ENCODE measurements around the gene RBMS1.

Gene RBMS1

GRCh38 chr2:160465406-160465805, 28.2 kb downstream of the RBMS1 start:
- no peak overlapping the region for H3K9ac ChIP-seq (ENCODE audit: low read depth, low read length)
- H3K4me1 ChIP-seq (ENCODE audit: insufficient read depth, low read length): no peaks in the 10 kb centered on the region
- no peak overlapping the region for H3K27ac ChIP-seq (ENCODE audit: low read length)
- no peaks in the 10 kb centered on the region for H3K9me3 ChIP-seq (ENCODE audit: insufficient read depth, low read depth, low read length)
- H3K27me3 ChIP-seq (ENCODE audit: insufficient read depth, low read length): no peaks in the 10 kb centered on the region
- no peak overlapping the region for H3K4me3 ChIP-seq (ENCODE audit: low read length)
- H3K36me3 ChIP-seq (ENCODE audit: insufficient read depth, low read depth, low read length): no peaks in the 10 kb centered on the region

DNA sequence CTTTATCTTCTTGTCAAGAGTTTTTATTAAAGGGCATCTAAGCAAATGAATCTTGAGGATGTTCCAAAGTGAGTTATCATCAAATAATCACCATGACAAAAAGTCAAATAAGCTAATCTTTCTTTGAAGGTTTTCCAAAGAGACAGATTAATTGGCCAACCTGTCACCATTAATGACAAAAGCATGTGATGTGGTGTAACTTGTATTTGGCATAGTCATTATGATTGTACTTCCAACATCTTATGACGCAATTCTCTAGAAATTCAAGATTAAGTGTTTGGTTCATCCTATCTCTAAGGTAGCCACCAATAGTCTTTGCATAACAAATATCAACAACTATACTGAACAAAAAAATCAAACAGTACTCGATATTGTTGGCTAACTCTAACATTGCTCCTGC, 28.6 kb downstream of the RBMS1 start:
- Histone ChIP-seq H3K27me3 (ENCODE audit: insufficient read depth, low read length) (no peaks in the 10 kb centered on the region), H3K4me1 (ENCODE audit: insufficient read depth, low read length) (no peaks in the 10 kb centered on the region), H3K27ac (ENCODE audit: low read length) (no peak overlapping the region), H3K9ac (ENCODE audit: low read depth, low read length) (no peak overlapping the region), H3K36me3 (ENCODE audit: insufficient read depth, low read depth, low read length) (no peaks in the 10 kb centered on the region), H3K9me3 (ENCODE audit: insufficient read depth, low read depth, low read length) (no peaks in the 10 kb centered on the region), H3K4me3 (ENCODE audit: low read length) (no peak overlapping the region)

DNA sequence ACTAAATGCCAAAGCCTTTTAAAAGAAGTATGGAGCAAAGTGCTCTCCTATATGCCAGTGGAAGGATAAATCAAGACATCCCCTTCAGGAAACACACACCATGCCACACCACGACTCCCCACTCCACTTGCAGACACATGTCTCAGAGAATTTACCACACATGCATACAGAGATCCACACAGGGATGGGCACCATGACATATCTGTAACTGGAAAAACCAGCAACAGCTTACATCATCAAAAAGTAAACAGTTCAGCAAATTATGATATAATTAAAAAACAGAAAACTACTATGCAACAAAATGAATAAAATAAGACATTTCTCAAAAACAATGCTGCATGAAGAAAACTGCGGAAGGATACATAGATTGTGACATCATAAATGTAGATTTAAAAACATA, 29.6 kb downstream of the RBMS1 start:
- Histone ChIP-seq H3K4me1 (ENCODE audit: insufficient read depth, low read length) (no peaks in the 10 kb centered on the region), H3K27ac (ENCODE audit: low read length) (no peak overlapping the region), H3K9me3 (ENCODE audit: insufficient read depth, low read depth, low read length) (no peaks in the 10 kb centered on the region), H3K4me3 (ENCODE audit: low read length) (no peak overlapping the region), H3K9ac (ENCODE audit: low read depth, low read length) (no peak overlapping the region), H3K36me3 (ENCODE audit: insufficient read depth, low read depth, low read length) (no peaks in the 10 kb centered on the region), H3K27me3 (ENCODE audit: insufficient read depth, low read length) (no peaks in the 10 kb centered on the region)

DNA sequence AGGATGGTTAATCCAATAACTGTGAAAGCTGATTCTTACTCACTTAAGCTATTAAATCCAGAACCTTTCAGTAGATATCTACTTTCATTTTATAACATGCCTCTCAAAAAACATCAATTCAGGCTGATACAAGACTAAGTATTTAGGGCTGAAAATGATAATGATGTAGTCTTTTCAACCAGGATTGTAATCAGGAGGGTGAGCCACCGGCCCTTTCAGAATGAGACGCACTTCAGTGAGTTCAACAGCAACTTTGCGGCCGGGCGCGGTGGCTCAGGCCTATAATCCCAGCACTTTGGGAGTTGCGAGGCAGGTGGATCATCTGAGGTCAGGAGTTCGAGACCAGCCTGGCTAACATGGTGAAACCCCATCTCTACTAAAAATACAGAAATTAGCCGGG, 30.4 kb downstream of the RBMS1 start:
- Histone ChIP-seq H3K36me3 (ENCODE audit: insufficient read depth, low read depth, low read length) (no peaks in the 10 kb centered on the region), H3K9ac (ENCODE audit: low read depth, low read length) (no peak overlapping the region), H3K9me3 (ENCODE audit: insufficient read depth, low read depth, low read length) (no peaks in the 10 kb centered on the region), H3K27me3 (ENCODE audit: insufficient read depth, low read length) (no peaks in the 10 kb centered on the region), H3K4me3 (ENCODE audit: low read length) (no peak overlapping the region), H3K27ac (ENCODE audit: low read length) (no peak overlapping the region), H3K4me1 (ENCODE audit: insufficient read depth, low read length) (no peaks in the 10 kb centered on the region)

DNA sequence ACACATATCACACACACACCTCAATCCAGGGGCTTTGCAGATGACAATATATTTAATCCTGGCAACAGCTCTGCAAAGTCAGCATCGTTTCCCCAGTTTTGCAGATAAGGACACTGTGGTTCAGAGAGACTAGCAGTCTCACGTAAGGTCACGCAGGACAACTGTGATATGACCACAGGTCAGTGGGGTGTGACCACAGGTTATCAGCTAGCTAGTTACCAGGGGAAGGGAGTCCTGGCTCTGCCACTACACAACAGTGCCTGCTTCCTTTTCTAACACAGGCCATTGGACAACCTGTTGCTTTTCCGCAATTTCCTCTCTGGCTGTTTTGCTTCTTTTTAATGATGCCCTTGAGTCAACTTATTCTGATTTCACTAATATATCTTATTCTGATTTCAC, 33.3 kb downstream of the RBMS1 start:
- peak overlapping the region; percentile 19 for H3K27ac ChIP-seq (ENCODE audit: low read length)
- no peak overlapping the region for H3K9ac ChIP-seq (ENCODE audit: low read depth, low read length)
- no peaks in the 10 kb centered on the region for H3K27me3 ChIP-seq (ENCODE audit: insufficient read depth, low read length)
- no peak overlapping the region for H3K4me3 ChIP-seq (ENCODE audit: low read length)
- H3K36me3 ChIP-seq (ENCODE audit: insufficient read depth, low read depth, low read length): no peaks in the 10 kb centered on the region
- H3K9me3 ChIP-seq (ENCODE audit: insufficient read depth, low read depth, low read length): no peaks in the 10 kb centered on the region
- no peaks in the 10 kb centered on the region for H3K4me1 ChIP-seq (ENCODE audit: insufficient read depth, low read length)

DNA sequence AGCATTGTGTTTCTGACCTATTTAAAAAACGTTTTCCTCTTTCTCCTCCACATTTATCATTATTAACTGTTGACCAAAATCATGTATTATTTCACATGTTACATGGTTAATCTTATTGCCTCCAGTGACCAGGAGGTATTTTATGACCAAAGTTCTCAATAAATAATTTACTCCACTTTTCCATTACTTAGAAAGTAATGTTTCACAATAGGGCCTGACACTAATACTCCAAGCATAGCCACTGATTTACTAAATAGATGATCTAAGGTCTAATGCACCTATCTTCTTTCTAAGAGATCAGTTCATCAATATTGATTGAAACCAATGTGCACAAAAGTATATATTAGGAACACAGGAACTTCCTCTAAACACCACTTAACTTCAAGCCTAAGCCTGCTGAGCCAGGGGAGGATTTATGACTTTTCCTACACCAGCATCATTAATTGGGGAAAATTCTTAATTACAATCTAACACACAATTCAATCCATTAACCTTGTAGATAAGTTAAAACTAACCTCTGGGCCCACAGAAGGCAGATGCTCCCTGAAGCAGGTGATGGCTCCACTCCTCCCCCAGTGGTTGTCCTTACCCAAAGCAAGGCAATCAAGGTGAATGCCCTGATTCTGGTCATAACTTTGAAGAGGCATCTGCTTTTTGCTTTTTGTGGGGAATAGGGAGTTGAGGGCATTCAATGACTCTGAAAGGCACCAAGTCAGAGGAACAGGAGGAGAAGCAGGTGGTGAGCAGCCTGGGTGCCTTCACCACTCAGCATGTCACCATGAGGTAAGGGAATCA, 33.9 kb downstream of the RBMS1 start:
- Histone ChIP-seq H3K9me3 (ENCODE audit: insufficient read depth, low read depth, low read length) (no peaks in the 10 kb centered on the region), H3K27me3 (ENCODE audit: insufficient read depth, low read length) (no peaks in the 10 kb centered on the region), H3K27ac (ENCODE audit: low read length) (peak overlapping the region; percentile 19), H3K9ac (ENCODE audit: low read depth, low read length) (no peak overlapping the region), H3K4me3 (ENCODE audit: low read length) (no peak overlapping the region), H3K36me3 (ENCODE audit: insufficient read depth, low read depth, low read length) (no peaks in the 10 kb centered on the region), H3K4me1 (ENCODE audit: insufficient read depth, low read length) (no peaks in the 10 kb centered on the region)

DNA sequence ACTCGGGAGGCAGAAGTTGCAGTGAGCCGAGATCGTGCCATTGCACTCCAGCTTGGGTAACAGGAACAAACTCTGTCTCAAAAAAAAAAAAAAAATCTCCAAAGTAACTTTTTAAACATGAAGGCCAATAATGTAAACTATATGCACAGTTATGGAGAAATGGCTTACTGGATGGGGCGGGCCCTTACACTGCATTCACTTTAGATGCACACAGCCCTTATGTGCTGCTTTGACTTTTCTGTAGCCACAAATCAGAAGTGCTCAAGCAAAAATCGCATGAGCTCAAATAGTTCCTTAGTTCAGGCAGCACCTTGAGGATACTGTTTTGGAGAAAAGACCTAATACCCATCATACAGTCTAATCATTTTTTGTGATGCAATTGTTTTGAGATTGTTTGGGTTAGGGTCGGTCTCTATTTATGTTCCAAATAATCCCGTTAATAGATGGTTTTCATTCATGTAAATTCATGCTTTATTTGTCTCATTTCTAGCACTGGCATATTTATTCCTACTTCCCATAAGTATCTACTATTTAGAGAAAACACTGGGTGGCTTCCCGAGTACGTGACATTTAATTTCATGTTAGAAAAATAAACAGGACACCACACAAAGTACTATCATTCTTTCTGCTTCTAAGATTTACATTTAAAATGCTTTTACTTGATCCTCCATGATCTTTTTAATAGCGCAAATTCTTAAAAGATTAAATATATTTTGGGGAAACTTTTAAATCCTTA, 34.7 kb downstream of the RBMS1 start:
- Histone ChIP-seq H3K27ac (ENCODE audit: low read length) (no peak overlapping the region), H3K4me3 (ENCODE audit: low read length) (no peak overlapping the region), H3K4me1 (ENCODE audit: insufficient read depth, low read length) (no peaks in the 10 kb centered on the region), H3K9ac (ENCODE audit: low read depth, low read length) (no peak overlapping the region), H3K27me3 (ENCODE audit: insufficient read depth, low read length) (no peaks in the 10 kb centered on the region), H3K36me3 (ENCODE audit: insufficient read depth, low read depth, low read length) (no peaks in the 10 kb centered on the region), H3K9me3 (ENCODE audit: insufficient read depth, low read depth, low read length) (no peaks in the 10 kb centered on the region)

DNA sequence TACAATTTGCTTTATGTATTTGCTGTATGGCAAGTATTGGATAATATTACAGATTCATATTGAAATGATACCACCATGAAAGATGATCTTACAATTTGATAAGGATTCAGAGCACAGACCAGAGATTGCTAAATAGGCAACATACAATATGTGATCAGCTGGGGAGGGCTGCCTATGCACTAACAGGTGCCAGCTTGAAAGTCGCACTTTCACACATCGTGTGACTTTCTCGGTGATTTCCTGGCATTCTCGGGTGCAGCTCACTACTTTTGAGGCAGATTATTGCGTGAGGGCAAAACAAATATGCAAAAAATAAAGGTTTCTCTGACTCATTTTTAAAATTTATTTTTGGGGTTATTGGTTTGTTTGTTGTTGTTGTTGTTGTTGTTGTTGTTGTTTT, 36.0 kb downstream of the RBMS1 start:
- H3K4me1 ChIP-seq (ENCODE audit: insufficient read depth, low read length): no peaks in the 10 kb centered on the region
- H3K4me3 ChIP-seq (ENCODE audit: low read length): no peak overlapping the region
- no peak overlapping the region for H3K27ac ChIP-seq (ENCODE audit: low read length)
- no peaks in the 10 kb centered on the region for H3K36me3 ChIP-seq (ENCODE audit: insufficient read depth, low read depth, low read length)
- H3K9ac ChIP-seq (ENCODE audit: low read depth, low read length): no peak overlapping the region
- H3K9me3 ChIP-seq (ENCODE audit: insufficient read depth, low read depth, low read length): no peaks in the 10 kb centered on the region
- H3K27me3 ChIP-seq (ENCODE audit: insufficient read depth, low read length): no peaks in the 10 kb centered on the region

GRCh38 chr2:160454070-160454797, 39.4 kb downstream of the RBMS1 start:
- Histone ChIP-seq H3K4me1 (ENCODE audit: insufficient read depth, low read length) (no peaks in the 10 kb centered on the region), H3K27me3 (ENCODE audit: insufficient read depth, low read length) (no peaks in the 10 kb centered on the region), H3K9me3 (ENCODE audit: insufficient read depth, low read depth, low read length) (no peaks in the 10 kb centered on the region), H3K9ac (ENCODE audit: low read depth, low read length) (no peak overlapping the region), H3K36me3 (ENCODE audit: insufficient read depth, low read depth, low read length) (no peaks in the 10 kb centered on the region), H3K27ac (ENCODE audit: low read length) (no peak overlapping the region), H3K4me3 (ENCODE audit: low read length) (no peak overlapping the region)

GRCh38 chr2:160453111-160453820, 40.3 kb downstream of the RBMS1 start:
- Histone ChIP-seq H3K9me3 (ENCODE audit: insufficient read depth, low read depth, low read length) (no peaks in the 10 kb centered on the region), H3K27me3 (ENCODE audit: insufficient read depth, low read length) (no peaks in the 10 kb centered on the region), H3K4me3 (ENCODE audit: low read length) (no peak overlapping the region), H3K9ac (ENCODE audit: low read depth, low read length) (no peak overlapping the region), H3K36me3 (ENCODE audit: insufficient read depth, low read depth, low read length) (no peaks in the 10 kb centered on the region), H3K27ac (ENCODE audit: low read length) (no peak overlapping the region), H3K4me1 (ENCODE audit: insufficient read depth, low read length) (no peaks in the 10 kb centered on the region)

GRCh38 chr2:160450486-160450885, 43.1 kb downstream of the RBMS1 start:
- Histone ChIP-seq H3K4me3 (ENCODE audit: low read length) (no peak overlapping the region), H3K9ac (ENCODE audit: low read depth, low read length) (no peak overlapping the region), H3K27me3 (ENCODE audit: insufficient read depth, low read length) (no peaks in the 10 kb centered on the region), H3K27ac (ENCODE audit: low read length) (no peak overlapping the region), H3K4me1 (ENCODE audit: insufficient read depth, low read length) (no peaks in the 10 kb centered on the region), H3K36me3 (ENCODE audit: insufficient read depth, low read depth, low read length) (no peaks in the 10 kb centered on the region), H3K9me3 (ENCODE audit: insufficient read depth, low read depth, low read length) (no peaks in the 10 kb centered on the region)
